KMS-11 (cell line): ENCODE results near the gene ARRDC1.

Source experiments
- H2AFZ ChIP-seq: fragments of 200-600 bp; sonication (generic); 2 replicates; pipeline ENCODE4 v1.6.1; 2016; ENCODE audit warnings: antibody characterized with exemption, mixed run types, low read depth
- H3K27ac ChIP-seq: fragments of 200-600 bp; sonication (generic); 2 replicates; pipeline ENCODE4 v1.6.1; 2016; ENCODE audit warnings: mild to moderate bottlenecking, mixed run types
- H3K27me3 ChIP-seq: fragments of 200-600 bp; sonication (generic); 2 replicates; pipeline ENCODE4 v1.6.1; 2017; ENCODE audit warnings: mild to moderate bottlenecking, low read depth, mixed run types, moderate library complexity; ENCODE audit not compliant: insufficient read depth
- H3K36me3 ChIP-seq: fragments of 200-600 bp; sonication (generic); 2 replicates; pipeline ENCODE4 v1.6.1; 2017; ENCODE audit warnings: mild to moderate bottlenecking, mixed run types; ENCODE audit not compliant: insufficient read depth
- H3K4me1 ChIP-seq: fragments of 200-600 bp; sonication (generic); 2 replicates; pipeline ENCODE4 v1.6.1; 2016; ENCODE audit warnings: mild to moderate bottlenecking, low read depth, mixed run types; ENCODE audit not compliant: poor library complexity, severe bottlenecking
- H3K4me2 ChIP-seq: fragments of 200-600 bp; sonication (generic); 2 replicates; pipeline ENCODE4 v1.7.0; 2016; ENCODE audit warnings: mild to moderate bottlenecking, mixed run types
- H3K4me3 ChIP-seq: fragments of 200-600 bp; sonication (generic); IDR thresholded peaks from 2 replicates; pipeline ENCODE4 v1.6.1; 2017; ENCODE audit warnings: low read depth, low read length, mixed read lengths; ENCODE audit not compliant: insufficient read depth
- H3K79me2 ChIP-seq: fragments of 200-600 bp; sonication (generic); 2 replicates; pipeline ENCODE4 v1.6.1; 2016; ENCODE audit warnings: low read depth, mixed run types; ENCODE audit not compliant: insufficient read depth
- H3K9ac ChIP-seq: fragments of 200-600 bp; sonication (generic); 2 replicates; pipeline ENCODE4 v1.6.1; 2016; ENCODE audit warnings: mild to moderate bottlenecking, mixed run types
- H4K20me1 ChIP-seq: fragments of 200-600 bp; sonication (generic); 2 replicates; pipeline ENCODE4 v1.6.1; 2016; ENCODE audit warnings: mild to moderate bottlenecking, mixed run types; ENCODE audit not compliant: insufficient read depth
- CTCF ChIP-seq: fragments of 200-600 bp; sonication (generic); conservative IDR thresholded peaks from 2 replicates; pipeline ENCODE4 v1.6.1; 2017; ENCODE audit warnings: low read depth, mild to moderate bottlenecking, antibody characterized with exemption, low read length, moderate library complexity, mixed read lengths

Gene ARRDC1

GRCh38 chr9:137663584-137663983 lies 58.1 kb downstream of the ARRDC1 start:
- no peak overlapping the region for H3K9ac ChIP-seq
- no peaks in the 10 kb centered on the region for H3K36me3 ChIP-seq
- H3K27ac ChIP-seq: no peak overlapping the region
- H3K27me3 ChIP-seq: no peaks in the 10 kb centered on the region
- H3K4me2 ChIP-seq: no peak overlapping the region
- peaks cover 12% of the 10 kb centered on the region; the same call in 1 of the 2 replicates for H3K79me2 ChIP-seq
- H3K4me3 ChIP-seq: no peak overlapping the region
- no peaks in the 10 kb centered on the region for H4K20me1 ChIP-seq
- no peak overlapping the region for H2AFZ ChIP-seq
- TF ChIP-seq CTCF: no peak
- peaks cover 4% of the 10 kb centered on the region for H3K4me1 ChIP-seq

GRCh38 chr9:137664676-137665075 lies 59.2 kb downstream of the ARRDC1 start:
- Histone ChIP-seq H3K27ac (no peak overlapping the region), H3K4me2 (no peak overlapping the region), H2AFZ (no peak overlapping the region), H3K4me3 (no peak overlapping the region), H3K9ac (no peak overlapping the region), H3K79me2 (peaks cover 15% of the 10 kb centered on the region; the same call in 1 of the 2 replicates), H3K27me3 (no peaks in the 10 kb centered on the region), H3K4me1 (peaks cover 4% of the 10 kb centered on the region), H3K36me3 (no peaks in the 10 kb centered on the region), H4K20me1 (no peaks in the 10 kb centered on the region)
- no peak for TF ChIP-seq CTCF
